Amygdala (tissue), 56 donors: ENCODE data around the gene KAZN.

Experiments used
- DNase-seq, 56 donors: peaks; one replicate each; lab custom pipeline; 2025; lab: John Stamatoyannopoulos, UW

KAZN gene

GRCh38 chr1:14871218-14871970, 272.9 kb downstream of the KAZN start:
- DNase-seq = no peak

DNA sequence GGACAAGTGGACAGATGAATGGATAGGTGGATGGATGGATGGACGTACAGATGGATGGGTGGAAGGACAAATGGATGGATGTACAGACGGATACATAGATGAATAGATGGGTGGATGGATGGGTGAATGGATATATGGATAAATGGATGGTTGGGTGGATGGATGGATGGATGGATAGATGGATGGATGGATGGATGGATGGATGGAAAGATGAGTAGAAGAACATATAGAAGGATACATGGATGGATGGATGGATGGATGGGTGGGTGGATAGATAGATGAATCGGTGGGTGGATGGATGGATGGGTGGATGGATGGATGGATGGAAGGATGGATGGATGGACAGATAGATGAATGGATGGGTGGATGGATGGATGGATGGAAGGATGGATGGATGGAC, 274.3 kb downstream of the KAZN start:
- DNase-seq = no peak

- DNase-seq = no peak
These were observed 275.2 kb downstream of the KAZN start for GRCh38 chr1:14873677-14874076.

- DNase-seq = no peak
These were observed 277.3 kb downstream of the KAZN start for GRCh38 chr1:14875524-14876509.

DNA sequence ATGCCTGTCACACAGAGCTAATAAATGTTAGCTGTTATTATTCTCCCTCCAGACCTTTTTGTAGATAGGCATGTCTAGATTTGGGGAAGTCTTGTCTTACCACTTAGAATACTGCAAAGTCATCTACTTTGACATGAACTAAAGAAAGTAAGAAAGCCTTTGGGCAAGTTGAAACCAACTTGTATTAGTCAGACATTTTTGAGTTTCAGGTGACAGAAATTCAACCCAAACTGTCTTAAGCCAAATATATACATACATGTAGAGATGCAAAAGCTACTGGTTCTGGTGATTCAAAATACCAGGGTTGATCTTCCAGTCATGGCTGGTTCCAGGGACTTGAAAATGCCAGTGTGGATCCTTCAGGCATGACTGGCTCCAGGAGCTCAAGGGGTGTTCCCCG, 278.3 kb downstream of the KAZN start:
- no peak for DNase-seq

- DNase-seq = no peak
These were observed 278.7 kb downstream of the KAZN start for GRCh38 chr1:14877224-14877623.

- DNase-seq = no peak
These were observed 279.6 kb downstream of the KAZN start for GRCh38 chr1:14878124-14878523.

DNA sequence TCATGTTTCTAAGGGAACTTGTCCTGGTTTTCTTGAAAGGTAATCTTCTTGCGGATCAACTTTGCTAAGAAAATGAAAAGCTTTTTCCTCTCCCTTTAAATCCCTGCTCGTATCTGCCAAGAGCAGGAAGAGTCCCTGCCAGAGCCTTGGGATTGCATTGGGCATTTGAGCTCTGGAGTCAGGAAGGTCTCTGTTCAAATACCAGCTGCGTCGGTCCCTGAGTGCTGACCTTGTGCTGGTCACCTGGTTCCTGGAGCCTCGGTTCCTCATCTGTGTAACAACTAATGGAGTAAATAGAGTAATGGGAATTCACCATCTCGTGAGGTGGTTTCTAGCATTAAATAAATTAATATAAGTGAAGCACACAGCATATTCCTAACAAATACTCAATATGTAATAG, 280.5 kb downstream of the KAZN start:
- DNase-seq = no peak

DNA sequence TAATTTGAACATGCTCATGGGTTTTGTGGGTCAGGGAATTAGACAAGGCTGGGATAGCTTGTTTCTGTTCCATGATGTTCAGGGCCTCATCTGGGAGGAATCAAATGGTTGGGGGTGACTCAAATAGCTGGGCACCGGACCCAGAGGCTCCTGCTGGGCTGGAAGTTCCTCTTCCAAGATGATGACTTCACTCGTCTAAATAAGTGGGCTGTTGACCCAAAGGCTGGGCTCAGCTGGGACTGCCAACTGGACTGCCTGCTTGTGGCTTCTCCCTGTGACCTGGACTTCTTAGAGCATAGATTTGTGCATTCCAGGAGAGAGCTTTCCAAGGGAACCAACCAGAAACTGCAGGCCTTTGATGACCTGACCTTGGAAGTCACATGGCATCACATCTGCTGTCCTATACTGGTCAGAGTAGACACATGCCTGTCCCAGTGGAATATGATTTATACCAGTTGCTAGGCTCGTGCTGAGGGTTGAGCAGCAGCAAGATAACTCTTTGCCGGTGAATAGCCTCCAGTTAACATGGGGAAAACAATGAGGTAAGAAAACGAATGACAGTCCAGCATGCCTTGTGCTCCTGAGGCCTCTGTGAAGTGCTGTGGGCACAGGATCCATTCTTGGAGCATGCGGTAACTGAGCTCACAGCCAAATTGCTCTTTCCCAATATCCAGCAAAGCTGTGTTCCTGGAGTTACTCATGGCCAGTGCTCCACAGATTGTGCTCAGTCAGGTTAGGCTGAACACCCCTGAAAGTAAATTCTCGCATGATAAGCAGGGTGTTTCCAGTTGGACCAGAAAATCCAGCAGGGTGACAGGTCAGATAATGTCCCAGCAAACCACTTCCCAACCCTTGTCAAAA, 282.2 kb downstream of the KAZN start:
- DNase-seq = no peak

- no peak for DNase-seq
These were observed 283.5 kb downstream of the KAZN start for GRCh38 chr1:14881775-14882672.

DNA sequence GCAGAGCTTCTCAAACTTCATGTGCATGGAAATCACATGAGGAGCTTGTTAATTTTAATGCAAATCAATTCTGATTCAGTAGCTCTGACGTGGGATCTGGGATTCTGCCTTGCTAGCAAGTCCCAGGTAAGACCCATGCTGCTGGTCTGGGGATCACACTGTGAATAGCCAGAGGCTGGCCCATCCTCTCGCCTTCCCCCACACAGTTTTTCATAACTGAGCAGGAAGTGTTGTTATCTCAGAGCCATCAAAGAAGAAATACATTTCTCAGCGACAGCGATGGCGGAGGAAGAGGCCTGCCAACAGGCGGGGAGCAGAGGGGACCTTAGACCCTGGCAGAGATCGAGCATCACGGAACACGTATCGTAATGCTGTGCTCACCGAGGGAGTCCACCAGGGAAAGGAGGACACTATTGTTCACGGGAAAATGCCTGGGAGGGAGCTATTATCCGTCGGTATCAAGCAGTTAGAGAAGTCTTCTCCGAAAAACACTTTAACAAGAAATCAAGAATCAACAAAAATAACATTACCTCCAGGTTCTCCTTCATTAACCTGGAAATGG, 286.2 kb downstream of the KAZN start:
- DNase-seq = no peak

- no peak for DNase-seq
These were observed 288.6 kb downstream of the KAZN start for GRCh38 chr1:14887044-14887566.

- DNase-seq = no peak
These were observed 289.4 kb downstream of the KAZN start for GRCh38 chr1:14887764-14888350.

- DNase-seq = no peak
These were observed 289.9 kb downstream of the KAZN start for GRCh38 chr1:14888374-14888773.

GRCh38 chr1:14889825-14890440, 291.4 kb downstream of the KAZN start:
- DNase-seq = no peak

GRCh38 chr1:14891991-14892390, 293.5 kb downstream of the KAZN start:
- DNase-seq = no peak

DNA sequence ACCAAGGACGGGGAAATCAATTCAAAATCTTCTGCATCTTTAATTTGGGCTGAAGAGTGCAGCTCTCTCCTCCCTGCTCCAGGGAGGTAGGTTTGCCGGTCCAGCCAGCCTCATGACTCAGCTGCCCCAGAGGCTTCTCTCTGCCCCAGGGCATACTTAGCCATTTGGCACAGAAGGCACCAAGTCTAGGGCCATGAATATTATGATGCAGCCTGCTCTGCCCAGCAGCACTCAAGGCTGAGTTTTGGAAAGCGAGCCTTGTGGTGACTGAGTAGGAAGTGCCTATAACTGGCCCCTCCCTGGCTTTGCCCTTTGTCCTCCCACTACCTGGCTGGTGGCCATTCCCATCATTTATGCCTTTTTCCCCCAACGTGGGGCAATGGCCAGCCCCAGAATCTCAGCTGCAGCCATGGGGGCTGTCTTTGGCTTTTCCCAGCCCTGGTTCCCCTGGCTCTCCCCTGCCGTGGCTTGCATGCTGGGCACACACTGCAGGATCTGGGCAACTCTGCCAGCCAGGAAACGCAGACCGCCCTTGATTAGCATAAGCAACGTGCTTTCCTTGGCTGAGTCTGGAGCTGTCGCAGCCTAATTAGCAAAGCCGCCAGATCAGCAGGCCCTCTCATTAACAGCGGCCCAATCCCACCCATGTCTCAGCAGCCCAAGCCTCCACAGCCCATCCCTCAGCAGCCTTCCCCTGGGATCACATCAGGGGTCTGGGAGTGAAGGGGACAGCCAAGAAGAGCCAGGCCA, 296.5 kb downstream of the KAZN start:
- peak in 43 of 56 donors; percentile 4 to 80 (median 36) for DNase-seq
